ENCODE data around the gene KRT79.

KRT79 gene

DNA sequence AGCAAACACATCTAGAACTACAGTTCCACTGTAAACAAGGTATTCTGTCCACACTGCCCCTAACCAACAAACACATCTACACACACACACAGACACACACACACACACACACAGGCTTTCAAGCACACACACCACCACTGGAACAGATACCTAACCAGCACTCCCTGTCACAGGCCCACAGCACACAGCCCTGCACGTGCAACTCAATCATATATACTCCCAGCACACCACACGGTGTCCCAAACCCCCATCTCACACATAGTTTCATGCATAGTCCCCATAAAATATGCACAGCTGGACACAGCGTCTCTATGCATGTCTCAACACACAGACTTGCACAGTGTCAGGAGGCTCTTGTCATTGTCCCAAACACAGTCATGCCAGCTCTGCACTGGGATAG is 43.1 kb upstream of the KRT79 start:
- Histone ChIP-seq H3K27me3 (ENCODE audit: control insufficient read depth, low read length) (peaks cover 15% of the 10 kb centered on the region), H3K9me3 (ENCODE audit: control insufficient read depth, insufficient read depth, low read length) (no peaks in the 10 kb centered on the region), H3K4me2 (ENCODE audit: low read length) (no peak overlapping the region), H3K36me3 (ENCODE audit: control insufficient read depth, low read length) (no peaks in the 10 kb centered on the region), H3K4me3 (ENCODE audit: low read length) (no peak overlapping the region), H3K9me2 (replicated peaks; ENCODE audit: control insufficient read depth, low read length) (no peaks in the 10 kb centered on the region), H3K79me2 (ENCODE audit: control insufficient read depth, low read length) (no peaks in the 10 kb centered on the region), H3K27ac (ENCODE audit: low read depth, low read length) (0 out of 2 replicates have a peak overlapping the region, but pooled peaks have one; percentile 7), H3K4me1 (ENCODE audit: control insufficient read depth, low read length) (peaks cover 28% of the 10 kb centered on the region), H4K20me1 (ENCODE audit: control insufficient read depth, insufficient read depth, low read depth, low read length) (no peaks in the 10 kb centered on the region), H3F3A (ENCODE audit: control insufficient read depth, insufficient read depth) (no peaks in the 10 kb centered on the region)
- TF ChIP-seq, protein P1, sequence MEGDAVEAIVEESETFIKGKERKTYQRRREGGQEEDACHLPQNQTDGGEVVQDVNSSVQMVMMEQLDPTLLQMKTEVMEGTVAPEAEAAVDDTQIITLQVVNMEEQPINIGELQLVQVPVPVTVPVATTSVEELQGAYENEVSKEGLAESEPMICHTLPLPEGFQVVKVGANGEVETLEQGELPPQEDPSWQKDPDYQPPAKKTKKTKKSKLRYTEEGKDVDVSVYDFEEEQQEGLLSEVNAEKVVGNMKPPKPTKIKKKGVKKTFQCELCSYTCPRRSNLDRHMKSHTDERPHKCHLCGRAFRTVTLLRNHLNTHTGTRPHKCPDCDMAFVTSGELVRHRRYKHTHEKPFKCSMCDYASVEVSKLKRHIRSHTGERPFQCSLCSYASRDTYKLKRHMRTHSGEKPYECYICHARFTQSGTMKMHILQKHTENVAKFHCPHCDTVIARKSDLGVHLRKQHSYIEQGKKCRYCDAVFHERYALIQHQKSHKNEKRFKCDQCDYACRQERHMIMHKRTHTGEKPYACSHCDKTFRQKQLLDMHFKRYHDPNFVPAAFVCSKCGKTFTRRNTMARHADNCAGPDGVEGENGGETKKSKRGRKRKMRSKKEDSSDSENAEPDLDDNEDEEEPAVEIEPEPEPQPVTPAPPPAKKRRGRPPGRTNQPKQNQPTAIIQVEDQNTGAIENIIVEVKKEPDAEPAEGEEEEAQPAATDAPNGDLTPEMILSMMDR (IDR thresholded peaks at IDR 0.05; ENCODE audit: low read depth, low read length, poor library complexity, severe bottlenecking), result no peak
- no peak for TF ChIP-seq EZH2phosphoT487 (IDR thresholded peaks at IDR 0.05; ENCODE audit: borderline replicate concordance, low read length)

DNA sequence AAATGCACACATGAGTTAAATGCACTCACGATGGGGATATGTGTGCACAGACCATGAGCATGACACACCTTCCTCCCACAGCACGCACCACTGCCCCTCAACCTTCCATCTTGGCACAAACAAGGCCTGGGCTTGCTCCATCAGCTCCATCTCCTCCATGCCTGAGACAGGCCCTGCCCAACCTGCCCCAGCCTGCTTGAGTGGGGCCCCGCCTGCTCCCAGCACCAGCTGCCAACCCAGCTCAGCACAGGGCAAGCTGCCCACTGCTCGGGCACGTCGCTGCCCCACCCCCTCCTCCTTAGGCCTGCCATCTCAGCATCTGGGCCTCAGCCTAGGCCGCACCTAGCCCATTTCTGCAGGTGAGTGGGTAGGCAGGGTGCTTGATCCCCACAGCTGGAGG is 42.3 kb upstream of the KRT79 start:
- no peaks in the 10 kb centered on the region for H3K9me3 ChIP-seq (ENCODE audit: control insufficient read depth, insufficient read depth, low read length)
- H3K27ac ChIP-seq (ENCODE audit: low read depth, low read length), result no peak overlapping the region
- peaks cover 28% of the 10 kb centered on the region for H3K4me1 ChIP-seq (ENCODE audit: control insufficient read depth, low read length)
- TF ChIP-seq EZH2phosphoT487 (IDR thresholded peaks at IDR 0.05; ENCODE audit: borderline replicate concordance, low read length), result no peak
- TF ChIP-seq, protein P1 (IDR thresholded peaks at IDR 0.05; ENCODE audit: low read depth, low read length, poor library complexity, severe bottlenecking), result no peak
- no peaks in the 10 kb centered on the region for H3K9me2 ChIP-seq (replicated peaks; ENCODE audit: control insufficient read depth, low read length)
- H3K4me3 ChIP-seq (ENCODE audit: low read length), result no peak overlapping the region
- no peaks in the 10 kb centered on the region for H4K20me1 ChIP-seq (ENCODE audit: control insufficient read depth, insufficient read depth, low read depth, low read length)
- peaks cover 15% of the 10 kb centered on the region for H3K27me3 ChIP-seq (ENCODE audit: control insufficient read depth, low read length)
- no peaks in the 10 kb centered on the region for H3F3A ChIP-seq (ENCODE audit: control insufficient read depth, insufficient read depth)
- H3K36me3 ChIP-seq (ENCODE audit: control insufficient read depth, low read length), result no peaks in the 10 kb centered on the region
- no peaks in the 10 kb centered on the region for H3K79me2 ChIP-seq (ENCODE audit: control insufficient read depth, low read length)
- no peak overlapping the region for H3K4me2 ChIP-seq (ENCODE audit: low read length)

DNA sequence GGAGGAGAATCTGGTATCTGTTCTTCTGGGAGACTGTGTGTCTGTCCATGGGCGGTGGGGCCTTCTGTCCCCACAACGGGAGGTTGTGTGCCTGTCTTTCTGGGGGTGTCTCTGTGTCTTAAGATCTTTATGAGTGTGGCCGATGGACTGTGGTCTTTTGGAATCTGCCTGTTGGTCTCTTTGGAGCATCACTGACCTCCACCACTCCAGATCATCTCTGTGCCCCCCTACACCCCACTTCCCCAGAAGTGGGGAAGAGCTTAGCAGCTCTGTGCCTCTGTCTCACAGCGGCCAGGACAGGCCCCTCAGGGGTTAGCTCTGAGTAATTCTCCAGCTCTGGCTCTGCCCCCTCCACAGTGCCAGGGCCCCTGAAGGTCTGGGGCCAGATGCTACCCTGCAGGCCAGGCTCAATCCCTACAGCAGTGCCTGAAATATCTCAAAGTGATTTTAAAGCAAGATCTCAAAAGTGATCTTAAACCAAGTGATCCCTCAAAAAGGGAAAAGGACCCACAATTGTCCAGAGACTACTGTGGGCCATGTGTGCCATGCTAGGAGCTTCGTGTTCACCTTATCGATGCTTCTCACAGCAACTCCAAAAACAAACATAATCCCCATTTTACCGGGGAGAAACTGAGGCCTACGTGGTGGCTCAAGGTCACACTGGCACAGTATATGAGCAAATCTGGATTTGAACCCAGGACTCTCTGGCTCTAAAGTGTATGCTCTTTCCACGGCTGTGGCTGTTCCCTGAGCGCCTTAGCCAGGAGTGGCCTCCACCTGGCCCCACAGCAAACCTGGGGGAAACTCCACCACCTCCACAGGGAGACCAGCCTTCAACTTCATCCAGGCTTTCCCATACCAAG is 40.7 kb upstream of the KRT79 start:
- H3K79me2 ChIP-seq (ENCODE audit: control insufficient read depth, low read length), result no peaks in the 10 kb centered on the region
- H4K20me1 ChIP-seq (ENCODE audit: control insufficient read depth, insufficient read depth, low read depth, low read length), result no peaks in the 10 kb centered on the region
- no peaks in the 10 kb centered on the region for H3K9me3 ChIP-seq (ENCODE audit: control insufficient read depth, insufficient read depth, low read length)
- no peak for TF ChIP-seq EZH2phosphoT487 (IDR thresholded peaks at IDR 0.05; ENCODE audit: borderline replicate concordance, low read length)
- TF ChIP-seq, protein P1 (IDR thresholded peaks at IDR 0.05; ENCODE audit: low read depth, low read length, poor library complexity, severe bottlenecking), result no peak
- no peak overlapping the region for H3K4me3 ChIP-seq (ENCODE audit: low read length)
- H3K27me3 ChIP-seq (ENCODE audit: control insufficient read depth, low read length), result peaks cover 15% of the 10 kb centered on the region
- peaks cover 40% of the 10 kb centered on the region for H3K4me1 ChIP-seq (ENCODE audit: control insufficient read depth, low read length)
- no peaks in the 10 kb centered on the region for H3K9me2 ChIP-seq (replicated peaks; ENCODE audit: control insufficient read depth, low read length)
- no peaks in the 10 kb centered on the region for H3K36me3 ChIP-seq (ENCODE audit: control insufficient read depth, low read length)
- no peak overlapping the region for H3K27ac ChIP-seq (ENCODE audit: low read depth, low read length)
- H3K4me2 ChIP-seq (ENCODE audit: low read length), result peak overlapping the region; percentile 63
- no peaks in the 10 kb centered on the region for H3F3A ChIP-seq (ENCODE audit: control insufficient read depth, insufficient read depth)

Measured in DOHH2 (cell line).